Measurements from ENCODE around the gene MAP4K4. TPM values are rescaled to one million over a fixed set of nuclear protein-coding genes. Genes with fewer than 3 reads are reported as not detected.

The MAP4K4 gene
- total and polyA plus RNA-seq, 2 of the 13 experiments (the other 11 are each of a cell fraction or from before 2014, with no cell fraction given): 105 to 264 TPM

DNA sequence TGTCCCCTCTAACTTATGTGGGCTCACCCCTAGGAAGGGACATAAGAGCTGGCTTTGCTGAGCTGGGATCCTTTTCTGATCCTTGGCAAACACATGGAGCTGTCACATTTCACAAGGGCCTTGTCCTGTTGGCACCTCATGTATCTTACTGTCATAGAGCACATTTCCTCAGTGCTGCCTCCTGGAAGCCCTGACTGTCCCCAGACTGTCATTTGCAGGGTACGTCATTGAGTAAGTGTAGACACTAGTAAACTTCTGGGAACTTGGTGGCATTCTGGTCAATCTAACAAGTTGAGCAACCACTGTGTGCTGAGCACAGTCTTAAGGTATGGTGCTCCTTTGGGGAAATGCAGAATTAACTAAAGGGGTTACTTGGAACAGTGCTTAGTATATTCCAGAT lies 199.8 kb downstream of the MAP4K4 start:
- FAIRE-seq: no peak
- POLR2A ChIA-PET: interaction anchor here (1.3 kb wide), 1 partner anchor 64 kb away, joined by 3 read pairs; no protein-coding TSS in a partner anchor
- H3K36me3 ChIP-seq (replicated peaks in 1 of 2; ENCODE audit: control insufficient read depth in 1 of 2, insufficient read depth in 2 of 2, low read length in 2 of 2): peaks cover 10 to 24% of the 10 kb centered on the region in 2 experiments; a peak in 4 of 5 replicates

DNA sequence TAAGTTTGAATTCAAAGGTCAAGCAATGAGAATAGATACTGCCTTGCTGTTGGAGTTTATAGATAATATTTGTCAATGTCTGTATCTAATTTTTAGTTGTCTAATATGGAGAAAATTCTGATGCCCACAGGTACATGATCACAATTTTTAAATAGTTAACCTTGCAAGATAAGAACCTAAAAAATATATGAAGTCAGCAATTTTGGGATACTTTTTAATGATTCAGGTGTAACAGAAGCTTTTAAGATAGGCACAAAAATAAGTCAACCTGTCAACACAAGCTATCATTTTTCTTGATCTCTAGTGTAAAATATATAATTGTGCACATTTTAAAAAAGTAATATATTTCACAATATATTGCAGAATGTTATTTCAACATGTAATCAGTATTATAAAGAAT lies 201.8 kb downstream of the MAP4K4 start:
- H3K4me3 ChIP-seq (replicated peaks in 1 of 3; ENCODE audit: insufficient read depth in 1 of 3, low read depth in 2 of 3, low read length in 3 of 3): no peak overlapping the region
- H3K9ac ChIP-seq (ENCODE audit: insufficient read depth, low read depth, low read length): no peak overlapping the region
- peaks cover 0 to 4% of the 10 kb centered on the region in 2 experiments; a peak in 3 of 5 replicates for H3K36me3 ChIP-seq (replicated peaks in 1 of 2; ENCODE audit: control insufficient read depth in 1 of 2, insufficient read depth in 2 of 2, low read length in 2 of 2)
- H4K20me1 ChIP-seq (ENCODE audit: insufficient read depth, low read length): no peaks in the 10 kb centered on the region
- BruUV-seq (replicated peaks): no TSS peak
- DNase-seq (ENCODE audit: low spot score): no peak
- TF ChIP-seq MAFK (conservative IDR thresholded peaks at IDR 0.05 in 1 of 2, IDR thresholded peaks at IDR 0.05 in 1 of 2; ENCODE audit: low read length in 2 of 2) (peak; percentile 94 to 96), MAFF (IDR thresholded peaks at IDR 0.05; ENCODE audit: low read depth, low read length) (peak; percentile 95), ZNF382 (CRISPR knock-in tag; IDR thresholded peaks at IDR 0.05; ENCODE audit: borderline replicate concordance) (no peak)
- H3K27ac ChIP-seq (ENCODE audit: extremely low read length, insufficient read depth, low read length): no peak overlapping the region
- no peaks in the 10 kb centered on the region for H3K27me3 ChIP-seq (ENCODE audit: control insufficient read depth in 1 of 2, insufficient read depth in 2 of 2, low read length in 2 of 2)
- ATAC-seq: no peak
- POLR2A ChIA-PET: no interaction called here
- peaks cover 16% of the 10 kb centered on the region for H3K4me1 ChIP-seq (ENCODE audit: insufficient read depth, low read length)
- CTCF ChIA-PET (ENCODE audit: low intra/inter-chr PET ratio, low total read pairs): no interaction called here
- no peaks in the 10 kb centered on the region; the same call in 1 of the 2 replicates for H3K9me3 ChIP-seq (ENCODE audit: low read length)
- intact Hi-C loops (cut with micrococcal nuclease; ENCODE audit: unreplicated experiment): no loop called here
- no peak for FAIRE-seq
- in situ Hi-C loops (cut with HindIII; ENCODE audit: extremely low pct_ligation_motif_present, low pct_unique_long_range_greater_than_20kb): loop anchor here (5.0 kb wide), 1 partner anchor 83 kb away; no protein-coding TSS in a partner anchor
- no peak overlapping the region for H2AFZ ChIP-seq (ENCODE audit: low read length)
- no peak overlapping the region for H3K4me2 ChIP-seq (ENCODE audit: low read depth, low read length)
- H3K79me2 ChIP-seq (ENCODE audit: insufficient read depth, low read length): no peaks in the 10 kb centered on the region

More for the DNA sequence above, 199.8 kb downstream of the MAP4K4 start:
- Histone ChIP-seq H3K27me3 (ENCODE audit: control insufficient read depth in 1 of 2, insufficient read depth in 2 of 2, low read length in 2 of 2) (no peaks in the 10 kb centered on the region), H3K4me1 (ENCODE audit: insufficient read depth, low read length) (peaks cover 16% of the 10 kb centered on the region), H2AFZ (ENCODE audit: low read length) (no peak overlapping the region), H4K20me1 (ENCODE audit: insufficient read depth, low read length) (no peaks in the 10 kb centered on the region), H3K79me2 (ENCODE audit: insufficient read depth, low read length) (no peaks in the 10 kb centered on the region), H3K9me3 (ENCODE audit: low read length) (no peaks in the 10 kb centered on the region; the same call in 1 of the 2 replicates), H3K4me2 (ENCODE audit: low read depth, low read length) (no peak overlapping the region), H3K27ac (ENCODE audit: extremely low read length, insufficient read depth, low read length) (no peak overlapping the region), H3K4me3 (replicated peaks in 1 of 3; ENCODE audit: insufficient read depth in 1 of 3, low read depth in 2 of 3, low read length in 3 of 3) (no peak overlapping the region), H3K9ac (ENCODE audit: insufficient read depth, low read depth, low read length) (no peak overlapping the region)
- ATAC-seq: no peak; the same call in 2 of the 3 replicates
- no peak for DNase-seq (ENCODE audit: low spot score)
- TF ChIP-seq MAF1 (CRISPR knock-in tag; IDR thresholded peaks at IDR 0.05; ENCODE audit: borderline replicate concordance): no peak
- peak; percentile 85 for TF ChIP-seq RBM22 (optimal IDR thresholded peaks at IDR 0.05; ENCODE audit: low read length)
- TF ChIP-seq ZMYM2 (CRISPR knock-in tag; IDR thresholded peaks at IDR 0.05): no peak
- TF ChIP-seq, protein P1, sequence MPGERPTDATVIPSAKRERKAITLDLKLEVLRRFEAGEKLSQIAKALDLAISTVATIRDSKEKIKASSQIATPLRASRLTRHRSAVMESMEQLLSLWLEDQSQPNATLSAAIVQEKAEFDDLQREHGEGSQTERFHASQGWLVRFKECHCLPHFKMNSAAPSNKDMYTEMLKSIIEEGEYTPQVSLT (CRISPR knock-in tag; IDR thresholded peaks at IDR 0.05; ENCODE audit: borderline replicate concordance, low read depth): no peak
- 0 out of 2 replicates have a peak, but pooled peaks have one; percentile 24 for TF ChIP-seq ZNF747 (CRISPR knock-in tag; IDR thresholded peaks at IDR 0.05; ENCODE audit: borderline replicate concordance)
- 0 out of 2 replicates have a peak, but pooled peaks have one; percentile 29 for TF ChIP-seq POLR2AphosphoS5 (IDR thresholded peaks at IDR 0.05; ENCODE audit: low read depth, low read length)
- CTCF ChIA-PET (ENCODE audit: low intra/inter-chr PET ratio, low total read pairs): no interaction called here
- intact Hi-C loops (cut with micrococcal nuclease; ENCODE audit: unreplicated experiment) (no loop called here), in situ Hi-C loops (cut with HindIII; ENCODE audit: extremely low pct_ligation_motif_present, low pct_unique_long_range_greater_than_20kb) (loop anchor here (5.0 kb wide), 1 partner anchor 85 kb away; no protein-coding TSS in a partner anchor)
- no TSS peak for BruUV-seq (replicated peaks)
- WGBS (ENCODE audit: low lambda C conversion rate): 95% methylated on average over 1 of the region's 1 CpG
